IMR-90 (cell line): ENCODE data around the gene VAMP4. TPM values are rescaled to one million over a fixed set of nuclear protein-coding genes. Genes with fewer than 3 reads are reported as not detected.

Experiments
- ATAC-seq: fragments of 200-7000 bp; cut with Tn5 transposase; 2 replicates; pipeline ENCODE4 v1.9.1; 2020; ENCODE audit warnings: low read depth, mild to moderate bottlenecking, moderate library complexity
- BruUV-seq: library from RNA; stranded (reverse); fragments of 400-500 nt; replicated peaks from 2 replicates; lab custom pipeline; 2021; lab: Mats Ljungman, UMichigan
- CTCF ChIA-PET: fragments of 300-600 bp; formaldehyde crosslinking; extraction: SDS; loops from one replicate; lab custom pipeline; 2021; ENCODE audit warnings: antibody characterized with exemption; lab: Yijun Ruan, JAX
- POLR2A ChIA-PET: fragments of 300-600 bp; sonication (Branson Sonifier 250); formaldehyde crosslinking; loops from one replicate; lab custom pipeline; 2022; ENCODE audit warnings: antibody characterized with exemption; ENCODE audit not compliant: unreplicated experiment; lab: Charles Lee
- DNase-seq: peaks from one replicate; pipeline ENCODE4 v3.0.0; 2013
- H2AFZ ChIP-seq: replicated peaks from 2 replicates; pipeline ENCODE3; 2013; ENCODE audit warnings: low read length, mild to moderate bottlenecking; ENCODE audit not compliant: poor library complexity
- H2AK5ac ChIP-seq: 2 replicates; pipeline ENCODE4 v1.6.1; 2013; ENCODE audit warnings: low read depth, low read length, inconsistent platforms
- H2AK9ac ChIP-seq: replicated peaks from 2 replicates; pipeline ENCODE3; 2013; ENCODE audit warnings: mild to moderate bottlenecking, low read depth, low read length, moderate library complexity; ENCODE audit not compliant: poor library complexity
- H2BK120ac ChIP-seq: 2 replicates; pipeline ENCODE4 v1.6.1; 2013; ENCODE audit warnings: low read depth, low read length, inconsistent platforms
- H2BK15ac ChIP-seq: 3 replicates; pipeline ENCODE4 v1.6.1; 2013; ENCODE audit warnings: low read depth, low read length, inconsistent platforms
- H2BK20ac ChIP-seq: 2 replicates; pipeline ENCODE4 v1.6.1; 2013; ENCODE audit warnings: low read depth, mild to moderate bottlenecking, inconsistent platforms, low read length, moderate library complexity
- H2BK5ac ChIP-seq: 2 replicates; pipeline ENCODE4 v1.6.1; 2013; ENCODE audit warnings: mild to moderate bottlenecking, low read depth, low read length, inconsistent platforms; ENCODE audit not compliant: poor library complexity, severe bottlenecking
- H3K14ac ChIP-seq: replicated peaks from 2 replicates; pipeline ENCODE4 v1.6.1; 2013; ENCODE audit warnings: low read depth, low read length, inconsistent platforms
- H3K18ac ChIP-seq: 2 replicates; pipeline ENCODE4 v1.6.1; 2013; ENCODE audit warnings: low read depth, low read length, control low read depth
- H3K23ac ChIP-seq: 2 replicates; pipeline ENCODE4 v1.6.1; 2013; ENCODE audit warnings: low read depth, low read length, inconsistent platforms
- H3K27ac ChIP-seq: 2 replicates; pipeline ENCODE4 v1.5.1; 2013; ENCODE audit warnings: mild to moderate bottlenecking, control low read depth, low read length; ENCODE audit not compliant: insufficient read depth
- H3K27me3 ChIP-seq: 2 replicates; pipeline ENCODE4 v1.6.1; 2013; ENCODE audit warnings: low read length; ENCODE audit not compliant: control insufficient read depth, insufficient read depth
- H3K36me3 ChIP-seq: 2 replicates; pipeline ENCODE4 v1.6.1; 2013; ENCODE audit warnings: low read length, mixed read lengths; ENCODE audit not compliant: control insufficient read depth, insufficient read depth
- H3K4ac ChIP-seq: 2 replicates; pipeline ENCODE4 v1.6.1; 2013; ENCODE audit warnings: low read depth, low read length, inconsistent platforms
- H3K4me1 ChIP-seq: 2 replicates; pipeline ENCODE4 v1.6.1; 2013; ENCODE audit warnings: low read length, mixed read lengths; ENCODE audit not compliant: control insufficient read depth, insufficient read depth
- H3K4me2 ChIP-seq: 2 replicates; pipeline ENCODE4 v1.6.1; 2013; ENCODE audit warnings: low read depth, mild to moderate bottlenecking, control low read depth, low read length, moderate library complexity
- H3K4me3 ChIP-seq: 2 replicates; pipeline ENCODE4 v1.5.1; 2013; ENCODE audit warnings: low read depth, mild to moderate bottlenecking, control low read depth, low read length, moderate library complexity; ENCODE audit not compliant: insufficient read depth
- H3K56ac ChIP-seq: 2 replicates; pipeline ENCODE4 v1.6.1; 2013; ENCODE audit warnings: low read length, inconsistent platforms; ENCODE audit not compliant: insufficient read depth; ENCODE audit errors: extremely low read depth
- H3K79me1 ChIP-seq, 2 experiments: 2 replicates each; pipeline ENCODE4 v1.6.1; 2013; ENCODE audit warnings: low read length in 2 of 2, inconsistent platforms in 1 of 2, low read depth in 1 of 2
- H3K9ac ChIP-seq: 2 replicates; pipeline ENCODE4 v1.6.1; 2013; ENCODE audit warnings: low read depth, low read length, control low read depth
- H3K9me1 ChIP-seq: 2 replicates; pipeline ENCODE4 v1.6.1; 2013; ENCODE audit warnings: low read length, inconsistent platforms; ENCODE audit not compliant: insufficient read depth
- H3K9me3 ChIP-seq: 2 replicates; pipeline ENCODE4 v1.6.1; 2013; ENCODE audit warnings: low read length; ENCODE audit not compliant: control insufficient read depth, insufficient read depth
- H4K20me1 ChIP-seq: 2 replicates; pipeline ENCODE4 v1.6.1; 2013; ENCODE audit warnings: low read length, inconsistent platforms; ENCODE audit not compliant: insufficient read depth
- H4K5ac ChIP-seq: 2 replicates; pipeline ENCODE4 v1.6.1; 2013; ENCODE audit warnings: mild to moderate bottlenecking, low read depth, low read length, control low read depth
- H4K8ac ChIP-seq, 2 experiments: 2 replicates each; pipeline ENCODE4 v1.6.1; 2013; ENCODE audit warnings: low read depth in 2 of 2, low read length in 2 of 2, control low read depth in 1 of 2, inconsistent platforms in 1 of 2
- H4K91ac ChIP-seq: 2 replicates; pipeline ENCODE4 v1.6.1; 2013; ENCODE audit warnings: low read depth, low read length, inconsistent platforms; ENCODE audit not compliant: insufficient read depth
- BHLHE40 ChIP-seq: fragments of 150-350 bp; IDR thresholded peaks from 2 replicates; pipeline ENCODE4 v1.6.1; 2016; ENCODE audit warnings: mild to moderate bottlenecking, low read depth, low read length
- CHD1 ChIP-seq: IDR thresholded peaks from 2 replicates; pipeline ENCODE4 v1.6.1; 2012; ENCODE audit warnings: low read depth, low read length, improper control_type of control experiment
- CTCF ChIP-seq: conservative IDR thresholded peaks from 2 replicates; pipeline ENCODE4 v1.5.1; 2012; ENCODE audit warnings: mild to moderate bottlenecking, low read depth, low read length, improper control_type of control experiment
- FOS ChIP-seq: fragments of 150-350 bp; IDR thresholded peaks from 2 replicates; pipeline ENCODE4 v1.6.1; 2016; ENCODE audit warnings: low read depth, low read length
- MAFK ChIP-seq: IDR thresholded peaks from 2 replicates; pipeline ENCODE4 v1.6.1; 2012; ENCODE audit warnings: low read depth, low read length, improper control_type of control experiment
- MXI1 ChIP-seq: IDR thresholded peaks from 2 replicates; pipeline ENCODE4 v1.6.1; 2012; ENCODE audit warnings: low read depth, mild to moderate bottlenecking, low read length, moderate library complexity, borderline replicate concordance
- NFE2L2 ChIP-seq: fragments of 150-350 bp; IDR thresholded peaks from 2 replicates; pipeline ENCODE4 v1.6.1; 2016; ENCODE audit warnings: low read depth, mild to moderate bottlenecking, low read length
- RAD21 ChIP-seq: IDR thresholded peaks from 2 replicates; pipeline ENCODE4 v1.6.1; 2012; ENCODE audit warnings: low read length, improper control_type of control experiment
- RCOR1 ChIP-seq: IDR thresholded peaks from 2 replicates; pipeline ENCODE4 v1.6.1; 2012; ENCODE audit warnings: mild to moderate bottlenecking, low read length, improper control_type of control experiment; ENCODE audit not compliant: insufficient replicate concordance
- RFX5 ChIP-seq: IDR thresholded peaks from 2 replicates; pipeline ENCODE4 v1.8.0; 2012; ENCODE audit warnings: low read depth, mild to moderate bottlenecking, low read length, moderate library complexity
- SMC3 ChIP-seq: fragments of 150-350 bp; IDR thresholded peaks from 2 replicates; pipeline ENCODE4 v1.6.1; 2016; ENCODE audit warnings: low read depth, mild to moderate bottlenecking, antibody characterized with exemption, low read length, moderate library complexity
- USF2 ChIP-seq: fragments of 150-350 bp; IDR thresholded peaks from 2 replicates; pipeline ENCODE4 v1.6.1; 2017; ENCODE audit warnings: mild to moderate bottlenecking, antibody characterized with exemption, low read length, low read depth
- WGBS, 2 experiments: methylation state at CpG; one replicate each; pipeline versions ENCODE4 v1.1.5 to v1.1.7; 2013; ENCODE audit warnings: missing lambda C conversion rate in 2 of 2; ENCODE audit not compliant: insufficient read length in 1 of 2; ENCODE audit errors: extremely low coverage in 2 of 2; 5-methylcytosine and 5-hydroxymethylcytosine counted together
- dilution Hi-C: fragments of 300-500 bp; cut with HindIII; formaldehyde crosslinking; loops from one replicate; pipeline ENCODE4 v1.14.3; 2018; ENCODE audit warnings: low sequenced_read_pairs; ENCODE audit not compliant: unreplicated experiment
- in situ Hi-C: fragments of 300-500 bp; cut with MboI; formaldehyde crosslinking; loops from 3 replicates; pipeline ENCODE4 v1.14.3; 2019; ENCODE audit warnings: low sequenced_read_pairs, inconsistent platforms, mixed read lengths
- intact Hi-C: fragments of 100-400 bp; cut with micrococcal nuclease; formaldehyde crosslinking; loops from 2 replicates; pipeline ENCODE4 v1.10.0; 2022
- polyA plus RNA-seq, 3 experiments: library from polyadenylated mRNA; depleted of rRNA; stranded (reverse); fragments of >200 nt; gene quantifications; 2 replicates each; pipeline ENCODE4 v1.2.3, GENCODE V29; 2012; ENCODE audit warnings: low replicate concordance in 1 of 3
- total RNA-seq: library from RNA; depleted of rRNA; stranded (reverse); fragments of >200 nt; gene quantifications from 2 replicates; pipeline ENCODE4 v1.2.3, GENCODE V29; 2012

VAMP4 gene
- total and polyA plus RNA-seq, 2 of the 4 experiments (the other 2 are of a cell fraction) = 3.4 to 5.4 TPM

- TF ChIP-seq FOS (peak; percentile 32; the same call in 1 of the 2 replicates), SMC3 (no peak), RCOR1 (no peak)
Observed at GRCh38 chr1:171781176-171781875, 39.5 kb upstream of the VAMP4 start, which contains the start of gene METTL13 (continued).

- no peak for ATAC-seq
- TF ChIP-seq RFX5 (no peak), CTCF (no peak), MXI1 (no peak), RCOR1 (no peak), USF2 (no peak), RAD21 (no peak), NFE2L2 (no peak), BHLHE40 (no peak), SMC3 (no peak), CHD1 (no peak), MAFK (no peak; the same call in 1 of the 2 replicates)
Observed at GRCh38 chr1:171780583-171781175, 38.8 kb upstream of the VAMP4 start.

More at GRCh38 chr1:171780583-171781175, 38.8 kb upstream of the VAMP4 start:
- H2AK9ac ChIP-seq = no peak overlapping the region
- peak overlapping the region; percentile 66 for H3K9ac ChIP-seq
- H3K9me3 ChIP-seq = no peaks in the 10 kb centered on the region
- H3K4me2 ChIP-seq = peak overlapping the region; percentile 31
- H3K56ac ChIP-seq = peak overlapping the region; percentile 91
- H3K23ac ChIP-seq = peak overlapping the region; percentile 89
- intact Hi-C loops (loop anchor here (1.0 to 5.0 kb wide), 3 partner anchors 13 to 133 kb away; partner anchors contain the start of gene VAMP4), dilution Hi-C loops (no loop called here), in situ Hi-C loops (no loop called here)
- peak overlapping the region; percentile 50; the same call in 1 of the 2 replicates for H2AK5ac ChIP-seq
- CTCF ChIA-PET = interaction anchor here (1.0 to 2.1 kb wide), 2 partner anchors 126 to 136 kb away, joined by 3 to 6 read pairs; no protein-coding TSS in a partner anchor
- H3K9me1 ChIP-seq = peaks cover 3% of the 10 kb centered on the region; the same call in 1 of the 2 replicates
- H3K36me3 ChIP-seq = peaks cover 13% of the 10 kb centered on the region
- no peaks in the 10 kb centered on the region for H3K27me3 ChIP-seq
- peak overlapping the region; percentile 74 for H2BK5ac ChIP-seq
- H4K5ac ChIP-seq = peak overlapping the region; percentile 92
- H3K4ac ChIP-seq = peak overlapping the region; percentile 81
- H2BK120ac ChIP-seq = peak overlapping the region; percentile 52
- POLR2A ChIA-PET = interaction anchor here (0.6 to 1.7 kb wide), 2 partner anchors 37 to 98 kb away, joined by 3 to 9 read pairs; no protein-coding TSS in a partner anchor
- no TSS peak for BruUV-seq
- no peaks in the 10 kb centered on the region for H3K4me1 ChIP-seq
- H3K14ac ChIP-seq = peak overlapping the region; percentile 89
- DNase-seq = no peak
- peak overlapping the region; percentile 10 for H3K18ac ChIP-seq
- peak overlapping the region; percentile 92 for H2AFZ ChIP-seq
- peak overlapping the region; percentile 74 to 81 for H4K8ac ChIP-seq
- H3K79me1 ChIP-seq = peaks cover 16 to 37% of the 10 kb centered on the region in 2 experiments
- H4K91ac ChIP-seq = peak overlapping the region; percentile 10
- H3K4me3 ChIP-seq = peak overlapping the region; percentile 31
- peak overlapping the region; percentile 7; the same call in 1 of the 3 replicates for H2BK15ac ChIP-seq
- peak overlapping the region; percentile 27 for H2BK20ac ChIP-seq
- no peaks in the 10 kb centered on the region for H4K20me1 ChIP-seq
- H3K27ac ChIP-seq = peak overlapping the region; percentile 74
- WGBS, 2 experiments = no CpG with 5 or more reads among the region's 11 CpGs
